ENCODE results near the gene USH2A.

Gene USH2A

DNA sequence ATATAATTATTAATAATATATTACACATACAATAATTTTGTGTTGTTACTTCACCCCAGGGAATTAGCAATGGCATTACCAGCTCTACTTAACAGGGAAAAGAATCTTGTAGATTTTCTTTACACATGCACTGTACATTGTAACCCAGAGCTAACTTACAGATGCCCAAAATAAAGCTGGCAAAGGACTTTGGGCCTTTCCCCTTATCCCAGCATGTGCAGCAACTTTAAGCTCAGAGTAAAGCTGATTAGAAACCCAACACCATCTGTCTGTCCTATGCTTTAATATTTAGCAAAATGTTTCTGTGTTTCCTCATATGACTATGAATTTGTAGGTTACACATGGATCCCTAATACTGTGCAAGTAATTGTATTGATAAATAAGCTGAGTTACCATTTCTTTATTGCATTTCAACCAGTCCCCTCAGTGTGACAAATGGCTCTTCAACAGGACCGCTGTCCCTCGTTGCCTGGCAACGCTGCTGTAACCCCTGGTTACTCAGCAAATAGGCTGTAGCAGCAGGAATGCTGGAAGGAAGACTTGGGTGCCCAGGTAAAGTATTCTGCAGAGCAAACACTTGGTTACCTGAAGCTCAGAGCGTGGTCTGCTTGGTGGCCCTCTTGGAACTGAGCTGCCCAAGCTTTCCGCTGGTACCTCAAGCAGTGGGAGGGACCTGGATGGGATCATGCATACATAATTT lies at the start of gene USH2A:
Gene USH2A (minus strand): TSS at position 628 of the 700 bp plus-strand sequence. CDS start 1,112 bp downstream, outside the sequence.
- no peak for TF ChIP-seq INSM2 (tag by site-specific recombination; IDR thresholded peaks at IDR 0.05)
- no peak for TF ChIP-seq ZNF521 (tag by site-specific recombination; IDR thresholded peaks at IDR 0.05)
- TF ChIP-seq PRDM1 (tag by site-specific recombination; IDR thresholded peaks at IDR 0.05): no peak
- no peak for TF ChIP-seq ZNF555 (tag by site-specific recombination; conservative IDR thresholded peaks at IDR 0.05)
- no peak for TF ChIP-seq ZNF2 (tag by site-specific recombination; IDR thresholded peaks at IDR 0.05)
- TF ChIP-seq CTCF (tag by site-specific recombination; IDR thresholded peaks at IDR 0.05): no peak
- TF ChIP-seq, protein P1, sequence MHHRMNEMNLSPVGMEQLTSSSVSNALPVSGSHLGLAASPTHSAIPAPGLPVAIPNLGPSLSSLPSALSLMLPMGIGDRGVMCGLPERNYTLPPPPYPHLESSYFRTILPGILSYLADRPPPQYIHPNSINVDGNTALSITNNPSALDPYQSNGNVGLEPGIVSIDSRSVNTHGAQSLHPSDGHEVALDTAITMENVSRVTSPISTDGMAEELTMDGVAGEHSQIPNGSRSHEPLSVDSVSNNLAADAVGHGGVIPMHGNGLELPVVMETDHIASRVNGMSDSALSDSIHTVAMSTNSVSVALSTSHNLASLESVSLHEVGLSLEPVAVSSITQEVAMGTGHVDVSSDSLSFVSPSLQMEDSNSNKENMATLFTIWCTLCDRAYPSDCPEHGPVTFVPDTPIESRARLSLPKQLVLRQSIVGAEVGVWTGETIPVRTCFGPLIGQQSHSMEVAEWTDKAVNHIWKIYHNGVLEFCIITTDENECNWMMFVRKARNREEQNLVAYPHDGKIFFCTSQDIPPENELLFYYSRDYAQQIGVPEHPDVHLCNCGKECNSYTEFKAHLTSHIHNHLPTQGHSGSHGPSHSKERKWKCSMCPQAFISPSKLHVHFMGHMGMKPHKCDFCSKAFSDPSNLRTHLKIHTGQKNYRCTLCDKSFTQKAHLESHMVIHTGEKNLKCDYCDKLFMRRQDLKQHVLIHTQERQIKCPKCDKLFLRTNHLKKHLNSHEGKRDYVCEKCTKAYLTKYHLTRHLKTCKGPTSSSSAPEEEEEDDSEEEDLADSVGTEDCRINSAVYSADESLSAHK (tag by site-specific recombination; IDR thresholded peaks at IDR 0.05): no peak
- TF ChIP-seq TSHZ1 (tag by site-specific recombination; IDR thresholded peaks at IDR 0.05; ENCODE audit: borderline replicate concordance): no peak
- no peak for TF ChIP-seq ZNF707 (tag by site-specific recombination; IDR thresholded peaks at IDR 0.05)
- TF ChIP-seq ZNF785 (tag by site-specific recombination; IDR thresholded peaks at IDR 0.05): no peak
- TF ChIP-seq GFI1B (tag by site-specific recombination; IDR thresholded peaks at IDR 0.05): no peak
- no peak for TF ChIP-seq ZNF585B (tag by site-specific recombination; IDR thresholded peaks at IDR 0.05)
- no peak for TF ChIP-seq ZNF19 (tag by site-specific recombination; IDR thresholded peaks at IDR 0.05; ENCODE audit: low read depth)
- H3K4me3 ChIP-seq (ENCODE audit: low read depth, low read length): no peak within 1 kb of the TSS
- ChIA-PET POLR2A (interaction anchor here (0.6 kb wide), 1 partner anchor 794 kb away, joined by 3 read pairs; no protein-coding TSS in a partner anchor), CTCF (interaction anchor here (0.6 kb wide), 1 partner anchor 429 kb away, joined by 3 read pairs; no protein-coding TSS in a partner anchor)
- H3K27ac ChIP-seq (ENCODE audit: extremely low read depth, low read depth, low read length): no peak within 1 kb of the TSS
- no peaks in the 10 kb centered on the region for H3K9me3 ChIP-seq (ENCODE audit: control insufficient read depth, insufficient read depth, low read depth, low read length)
- H3K36me3 ChIP-seq (ENCODE audit: control insufficient read depth in 2 of 2, insufficient read depth in 1 of 2, low read length in 2 of 2): no peaks in the 10 kb centered on the region
- H3K4me1 ChIP-seq (ENCODE audit: control insufficient read depth, insufficient read depth, low read length): no peaks in the 10 kb centered on the region

DNA sequence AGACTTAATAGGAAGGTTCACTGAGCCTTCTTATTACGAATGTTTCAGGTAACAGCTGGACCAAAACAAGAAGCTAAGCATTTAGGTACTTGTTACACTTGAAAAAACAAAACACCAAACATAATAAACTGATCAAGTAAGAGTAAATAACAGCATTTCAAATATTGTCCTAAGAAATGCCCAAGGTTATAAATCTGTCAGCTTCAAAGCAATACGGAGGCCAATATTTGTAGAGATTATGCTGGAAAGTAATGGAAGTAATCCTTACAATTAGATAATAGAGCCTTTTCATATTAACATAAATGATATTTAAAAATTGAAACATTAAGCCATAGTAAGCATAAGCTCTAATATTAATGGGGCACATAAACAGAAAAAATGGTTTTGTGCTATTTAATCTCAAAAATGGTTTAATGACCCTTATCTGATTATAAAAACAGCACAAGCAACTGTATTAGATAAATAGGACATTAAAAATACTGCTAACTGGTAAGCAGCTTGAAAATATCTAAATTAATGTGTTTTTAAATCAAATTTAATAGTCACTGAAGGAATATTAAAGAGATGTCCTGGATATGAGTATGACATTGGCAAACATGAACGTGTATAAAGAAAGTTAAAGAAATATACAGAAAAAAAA lies 43.0 kb upstream of the USH2A start:
- TF ChIP-seq KLF8 (tag by site-specific recombination; IDR thresholded peaks at IDR 0.05): no peak
- no peak for TF ChIP-seq ZNF354C (tag by site-specific recombination; IDR thresholded peaks at IDR 0.05; ENCODE audit: borderline replicate concordance, low read depth)
- ChIA-PET POLR2A (no interaction called here), CTCF (interaction anchor here (0.6 to 0.7 kb wide), 2 partner anchors 75 to 203 kb away, joined by 3 to 4 read pairs; no protein-coding TSS in a partner anchor)
- Histone ChIP-seq H3K9me3 (ENCODE audit: control insufficient read depth, insufficient read depth, low read depth, low read length) (no peaks in the 10 kb centered on the region), H3K4me3 (ENCODE audit: low read depth, low read length) (no peak overlapping the region), H3K4me1 (ENCODE audit: control insufficient read depth, insufficient read depth, low read length) (no peaks in the 10 kb centered on the region), H3K36me3 (ENCODE audit: control insufficient read depth in 2 of 2, insufficient read depth in 1 of 2, low read length in 2 of 2) (no peaks in the 10 kb centered on the region), H3K27ac (ENCODE audit: extremely low read depth, low read depth, low read length) (no peak overlapping the region)

All from HEK293 (cell line).